HG03571 (cell line): Measurements from ENCODE around the gene AIM2.
"Not testable (repeated sequence)": the region's sequence is repeated elsewhere in the genome, so short reads cannot be mapped to it uniquely, and the experiment has no call there.

Source experiments
- ATAC-seq: cut with Tn5 transposase; IDR thresholded peaks from one replicate; pipeline ENCODE4 v1.9.1; 2021; ENCODE audit not compliant: unreplicated experiment

AIM2 gene

GRCh38 chr1:159076438-159077119, at the start of gene AIM2:
AIM2 (minus strand) TSS chr1:159076766; CDS start chr1:159073499, 3,267 bp downstream.
- peak; percentile 91 for ATAC-seq

DNA sequence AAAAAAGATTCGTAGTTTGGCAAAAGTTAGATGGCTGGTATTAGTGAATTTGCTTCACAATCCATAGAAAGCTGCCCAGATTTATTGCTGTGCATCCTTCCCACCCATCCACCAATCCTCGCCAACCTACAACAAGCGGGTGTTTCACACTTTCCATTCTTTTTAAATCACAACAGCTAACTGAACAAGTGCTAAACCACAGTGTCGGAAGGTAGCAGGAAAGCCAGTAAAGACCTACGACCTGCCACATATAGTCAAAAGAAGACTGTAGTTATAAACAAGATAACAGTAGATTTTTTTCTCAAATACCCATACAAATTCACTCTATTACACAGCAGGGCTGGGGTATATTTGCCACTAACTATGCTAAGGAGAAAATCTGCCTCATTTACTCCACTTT, 47.0 kb upstream of the AIM2 start:
- no peak for ATAC-seq

DNA sequence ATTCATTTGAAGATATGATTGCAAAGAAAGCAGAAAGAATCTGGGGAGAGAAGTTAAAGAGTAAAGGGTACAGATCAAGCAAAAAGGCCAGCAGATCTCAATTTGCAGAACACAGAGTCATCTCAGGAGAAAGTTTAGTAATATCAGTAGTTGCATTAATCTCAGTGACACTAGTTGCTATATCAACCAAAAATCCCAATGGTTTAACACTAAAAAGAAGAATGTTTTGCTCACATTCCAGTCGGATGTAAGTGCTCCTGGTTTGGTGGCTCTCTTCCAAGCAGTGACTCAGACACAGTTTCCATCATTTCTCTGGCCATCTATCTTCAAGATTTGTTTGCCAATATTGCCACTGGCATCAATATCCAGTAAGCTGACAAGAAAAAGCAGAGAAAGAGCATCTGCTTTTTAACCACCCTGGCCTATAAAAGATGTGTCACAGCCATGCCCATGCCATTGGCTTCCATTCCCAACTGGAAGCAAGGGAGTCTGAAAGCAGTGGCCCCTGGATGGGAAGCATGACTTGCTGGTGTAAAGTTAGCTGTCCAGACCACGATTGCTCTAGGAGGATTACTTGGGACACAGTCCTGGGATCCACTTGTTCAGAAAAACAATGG, 45.5 kb upstream of the AIM2 start:
- no peak for ATAC-seq

- ATAC-seq: no peak
These were observed 45.0 kb upstream of the AIM2 start for GRCh38 chr1:159121526-159121925.

- ATAC-seq: no peak
These were observed 43.8 kb upstream of the AIM2 start for GRCh38 chr1:159120317-159120716.

DNA sequence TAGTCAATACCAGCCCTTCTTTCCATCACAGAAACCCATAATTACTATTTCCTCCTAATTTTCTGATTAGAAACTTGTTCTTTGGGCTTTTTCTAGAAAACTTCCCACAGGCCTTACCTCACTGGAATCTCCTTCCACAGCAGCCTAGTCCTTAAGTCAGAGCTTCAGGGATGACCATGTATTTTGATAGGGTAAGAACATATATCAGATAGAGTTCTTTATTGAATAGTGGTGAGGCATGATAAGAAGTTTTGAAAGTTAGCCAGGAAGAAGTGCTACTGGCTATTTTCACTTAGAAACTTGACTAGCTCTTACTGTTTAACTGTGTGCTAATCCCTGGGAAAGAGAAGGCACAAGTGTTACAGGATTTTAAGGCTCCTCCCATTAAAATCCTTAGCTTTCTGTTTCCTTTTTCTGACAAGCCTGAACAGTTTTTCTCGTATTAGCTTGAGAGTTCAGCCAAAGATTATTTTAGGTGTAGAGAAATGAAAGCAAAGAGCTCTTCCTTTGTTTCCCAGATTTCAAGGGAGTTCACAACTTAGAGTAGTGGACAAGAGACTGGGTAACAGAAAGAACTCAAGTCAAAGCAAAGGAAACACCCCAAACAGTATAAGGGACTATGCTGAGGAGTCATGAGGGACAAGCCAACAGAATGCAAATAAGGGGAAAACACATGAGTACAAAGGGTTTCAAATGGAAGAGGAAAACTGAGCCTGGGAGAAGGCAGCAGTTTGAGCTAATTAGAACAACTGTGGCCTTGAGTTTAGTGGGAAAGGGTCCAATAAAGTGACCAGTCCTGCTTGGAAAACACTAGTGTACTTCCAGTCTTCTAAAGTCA, 37.2 kb upstream of the AIM2 start:
- ATAC-seq: no peak

DNA sequence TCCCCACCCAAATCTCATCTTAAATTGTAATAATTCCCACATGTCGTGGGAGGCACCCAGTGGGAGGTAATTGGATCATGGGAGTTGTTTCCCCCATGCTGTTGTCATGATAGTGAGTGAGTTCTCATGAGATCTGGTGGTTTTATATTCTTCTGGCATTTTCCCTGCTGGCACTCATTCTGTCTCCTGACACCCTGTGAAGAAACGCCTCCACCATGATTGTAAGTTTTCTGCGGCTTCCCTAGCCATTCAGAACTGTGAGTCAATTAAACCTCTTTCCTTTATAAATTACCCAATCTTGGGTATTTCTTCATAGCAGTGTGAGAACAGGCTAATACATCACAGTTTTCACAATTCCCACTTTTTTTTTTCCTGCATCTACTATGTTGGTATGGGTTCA, 26.5 kb upstream of the AIM2 start:
- ATAC-seq: not testable (repeated sequence)

DNA sequence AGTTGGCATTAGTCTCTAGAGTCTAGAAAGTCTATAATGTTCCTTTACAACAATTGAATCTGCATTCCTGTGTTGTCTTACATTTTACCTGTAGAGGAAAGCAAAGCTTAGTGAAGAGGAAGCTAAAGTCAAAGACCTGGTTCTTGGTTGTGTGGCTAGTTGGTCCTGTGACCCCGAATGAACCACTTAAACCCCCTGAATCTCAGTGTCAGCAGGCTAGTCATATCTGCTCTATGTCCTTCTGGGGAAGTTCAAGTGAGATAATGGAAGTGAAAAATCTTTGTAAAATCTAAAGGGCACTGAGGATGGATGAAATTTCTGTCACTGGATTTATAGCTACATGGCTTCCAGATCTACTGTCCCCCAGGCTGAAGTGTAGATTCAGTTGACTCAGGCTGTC, 24.0 kb upstream of the AIM2 start:
- no peak for ATAC-seq

GRCh38 chr1:159098596-159098995, 22.0 kb upstream of the AIM2 start:
- no peak for ATAC-seq

DNA sequence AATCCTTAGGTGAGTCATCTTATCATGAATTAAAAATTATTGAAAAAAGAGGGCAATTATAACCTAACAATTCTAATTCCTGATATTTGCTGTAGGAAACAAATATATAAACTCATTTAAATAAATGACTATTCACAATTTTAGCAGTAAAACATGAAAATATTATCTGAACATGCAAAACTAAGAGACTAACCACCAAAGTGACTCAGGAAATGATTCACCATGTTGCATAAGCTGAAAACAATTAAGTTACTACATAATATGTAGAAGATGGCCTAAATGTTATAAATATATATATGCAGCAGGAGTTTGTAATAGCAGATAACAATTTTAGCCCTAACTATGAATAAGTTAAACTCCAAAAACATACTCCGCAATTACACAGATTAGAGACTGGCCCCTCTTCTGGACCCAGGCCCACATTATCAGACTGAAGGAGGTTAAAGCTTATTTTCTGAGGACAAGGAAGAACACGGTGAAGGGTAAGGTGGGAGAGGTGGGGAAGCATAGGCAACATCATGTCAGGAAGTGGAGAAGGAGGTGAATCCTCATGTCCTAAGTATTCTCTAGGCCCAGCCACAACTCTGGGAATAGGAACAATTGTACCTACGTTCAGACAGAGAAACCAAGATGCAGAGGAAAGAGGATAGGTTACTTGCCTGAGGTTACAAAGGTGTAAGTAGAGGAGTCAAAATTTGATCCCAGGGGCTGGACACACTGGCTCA, 15.6 kb upstream of the AIM2 start:
- no peak for ATAC-seq

DNA sequence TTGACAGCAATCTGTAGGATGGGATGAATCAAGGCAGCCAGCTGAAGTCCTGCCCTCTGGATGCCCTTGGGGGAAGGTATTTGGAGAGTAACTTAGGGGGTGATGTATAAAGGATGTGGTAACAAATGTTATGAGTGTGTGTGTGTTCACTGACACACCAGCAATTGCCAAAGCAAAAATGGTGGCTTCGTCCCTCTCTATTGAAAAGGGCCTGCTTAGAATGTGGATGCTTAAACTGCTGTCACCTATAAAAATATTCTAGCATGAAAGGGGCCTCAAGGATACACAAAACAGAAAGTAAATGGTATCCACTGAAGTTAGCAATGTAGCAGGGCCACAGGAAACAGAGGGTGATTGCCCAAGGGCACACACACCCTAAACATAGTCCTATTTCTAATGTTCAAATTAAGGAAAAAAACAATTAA, 15.1 kb upstream of the AIM2 start:
- no peak for ATAC-seq

DNA sequence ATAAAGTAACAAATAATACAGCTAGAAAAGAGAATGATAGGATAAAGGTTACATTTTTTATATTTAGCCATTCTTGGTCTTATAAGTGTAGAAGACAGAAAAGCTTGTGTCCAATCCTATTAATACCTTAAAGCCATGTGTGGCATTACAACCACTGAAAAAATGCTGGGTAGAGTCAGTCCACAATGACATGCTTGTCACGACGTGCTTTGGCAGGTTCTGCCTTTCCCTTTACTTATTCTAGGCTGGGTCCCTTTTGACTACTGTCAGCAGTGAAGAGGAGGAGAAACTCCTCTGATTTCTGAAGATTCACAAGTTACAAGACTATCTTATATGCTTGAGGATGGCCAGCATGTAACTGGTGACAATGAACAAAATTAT, 14.6 kb upstream of the AIM2 start:
- ATAC-seq: no peak

GRCh38 chr1:159090286-159091179, 14.0 kb upstream of the AIM2 start:
- no peak for ATAC-seq

DNA sequence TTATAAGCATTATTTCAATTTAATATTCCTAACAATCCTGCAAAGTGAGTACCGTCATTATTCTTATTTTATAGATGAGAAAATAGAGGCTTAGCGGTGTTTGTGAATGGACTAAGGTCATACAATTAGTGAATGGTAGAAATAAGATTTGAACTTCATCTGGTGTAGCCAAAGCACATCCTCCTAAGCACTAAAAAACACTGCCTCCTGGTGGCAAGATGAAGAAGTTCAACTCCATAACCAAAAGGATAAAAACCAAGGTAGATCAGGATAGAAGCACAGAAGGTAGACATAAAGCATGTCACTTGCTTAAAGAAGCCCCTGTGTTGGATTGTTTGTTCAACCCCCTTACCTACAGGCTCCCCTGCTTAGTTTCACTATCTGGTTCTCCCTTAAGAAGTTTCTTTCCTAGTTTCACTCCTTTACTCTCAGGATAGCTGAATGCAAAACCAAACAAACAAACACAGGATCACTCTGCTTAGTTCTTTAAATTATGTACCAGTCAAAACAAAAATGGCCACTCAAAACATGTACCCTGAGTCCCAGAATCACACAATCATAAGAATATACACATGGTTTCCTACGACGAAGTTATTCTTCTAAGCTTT, 12.7 kb upstream of the AIM2 start:
- no peak for ATAC-seq

DNA sequence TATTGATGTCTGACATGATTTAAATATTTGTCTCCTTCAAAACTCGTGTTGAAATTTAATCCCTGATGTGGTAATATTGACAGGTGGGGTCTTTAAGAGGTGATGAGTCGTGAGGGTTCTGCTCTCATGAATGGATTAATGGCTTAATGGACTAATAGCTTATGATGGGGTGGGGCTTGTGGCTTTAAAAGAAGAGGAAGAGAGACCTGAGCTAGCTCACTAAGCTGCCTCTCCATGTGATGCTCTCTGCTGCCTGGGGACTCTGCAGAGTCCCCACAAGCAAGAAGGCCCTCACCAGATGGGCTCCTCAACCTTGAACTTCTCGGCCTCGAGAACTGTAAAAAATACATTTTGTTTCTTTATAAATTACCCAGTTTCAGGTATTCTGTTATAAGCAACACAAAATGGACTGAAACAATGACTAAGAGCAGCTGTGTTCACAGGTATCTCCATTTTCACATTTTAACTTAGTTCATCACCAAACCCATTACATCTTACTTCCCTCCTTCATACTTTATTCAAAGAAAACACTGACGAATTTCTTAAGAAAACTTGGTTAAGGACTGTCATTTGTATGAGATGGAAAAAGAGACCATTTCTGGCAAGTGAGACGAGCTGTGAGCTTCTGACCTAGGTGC, 12.1 kb upstream of the AIM2 start:
- ATAC-seq: no peak

DNA sequence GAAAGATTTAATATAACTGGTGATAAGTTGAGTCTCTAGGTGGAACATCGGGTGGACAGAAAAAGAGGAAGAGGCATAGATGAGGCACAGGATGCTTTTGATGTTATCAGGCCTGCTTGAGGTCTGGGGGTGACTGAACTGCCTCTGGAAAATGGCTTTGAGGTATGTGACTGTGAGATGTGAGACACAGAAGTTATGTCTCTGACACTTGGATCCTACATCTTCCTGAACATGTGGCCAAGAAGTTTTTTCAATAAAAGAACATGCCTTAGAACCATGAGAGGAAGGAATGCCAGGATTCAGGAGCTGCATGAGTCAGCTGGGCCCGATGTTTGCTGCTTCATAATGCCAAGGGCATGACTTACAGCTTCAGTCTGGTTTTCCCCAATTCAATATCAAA, 11.5 kb upstream of the AIM2 start:
- ATAC-seq: no peak

DNA sequence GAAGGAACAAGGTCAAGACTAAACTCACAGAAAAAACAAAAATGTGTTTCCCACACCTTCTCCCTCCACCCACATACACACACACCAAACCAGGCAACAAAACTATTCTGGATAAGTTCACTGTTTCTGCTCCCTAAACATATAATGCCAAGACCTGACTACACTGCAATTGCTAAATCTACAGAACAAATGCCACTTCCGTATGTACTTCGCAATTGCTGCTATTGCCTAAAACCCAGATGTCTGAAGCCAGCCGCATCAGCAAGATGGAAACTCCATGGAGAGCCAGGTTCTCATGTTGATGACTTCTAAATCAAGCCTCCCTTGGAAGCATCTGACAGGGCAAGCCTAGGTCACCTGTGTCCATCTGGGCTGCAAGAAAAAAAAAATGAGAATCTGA, 8.3 kb upstream of the AIM2 start:
- no peak for ATAC-seq

- no peak for ATAC-seq
These were observed 7.6 kb upstream of the AIM2 start for GRCh38 chr1:159084152-159084551.

- no peak for ATAC-seq
These were observed 6.4 kb upstream of the AIM2 start for GRCh38 chr1:159083013-159083412.

GRCh38 chr1:159081626-159082025, 5.1 kb upstream of the AIM2 start:
- no peak for ATAC-seq
